ENCODE results near the gene PEX7.
"Not testable (repeated sequence)": the region's sequence is repeated elsewhere in the genome, so short reads cannot be mapped to it uniquely, and the experiment has no call there.

Gene PEX7

DNA sequence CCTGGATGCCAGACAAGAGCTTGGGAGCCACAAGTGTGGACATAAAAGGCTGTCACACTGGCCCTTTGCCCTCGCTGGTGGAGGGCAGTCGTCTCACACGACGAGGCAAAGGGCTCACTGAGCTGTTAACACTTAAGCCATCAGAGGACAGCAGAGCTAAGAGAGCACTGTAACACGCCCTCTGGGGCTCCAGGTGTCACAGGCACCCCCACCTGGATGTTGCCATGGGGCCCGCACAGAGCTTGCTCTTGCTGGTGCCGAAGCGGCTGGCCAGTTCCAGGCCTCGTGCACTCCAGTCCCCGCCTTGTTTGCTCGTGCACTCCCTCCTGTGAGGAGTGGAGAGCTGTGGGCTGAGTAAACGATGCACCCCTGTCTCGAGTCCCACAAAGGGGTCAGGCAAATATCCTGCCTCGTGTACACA, 137.1 kb downstream of the PEX7 start:
- H3K4me3 Mint-ChIP-seq, result no peak overlapping the region
- no peaks in the 10 kb centered on the region for H3K36me3 Mint-ChIP-seq (ENCODE audit: low read depth)
- no peaks in the 10 kb centered on the region for H3K9me3 Mint-ChIP-seq
- TF ChIP-seq, protein P1, sequence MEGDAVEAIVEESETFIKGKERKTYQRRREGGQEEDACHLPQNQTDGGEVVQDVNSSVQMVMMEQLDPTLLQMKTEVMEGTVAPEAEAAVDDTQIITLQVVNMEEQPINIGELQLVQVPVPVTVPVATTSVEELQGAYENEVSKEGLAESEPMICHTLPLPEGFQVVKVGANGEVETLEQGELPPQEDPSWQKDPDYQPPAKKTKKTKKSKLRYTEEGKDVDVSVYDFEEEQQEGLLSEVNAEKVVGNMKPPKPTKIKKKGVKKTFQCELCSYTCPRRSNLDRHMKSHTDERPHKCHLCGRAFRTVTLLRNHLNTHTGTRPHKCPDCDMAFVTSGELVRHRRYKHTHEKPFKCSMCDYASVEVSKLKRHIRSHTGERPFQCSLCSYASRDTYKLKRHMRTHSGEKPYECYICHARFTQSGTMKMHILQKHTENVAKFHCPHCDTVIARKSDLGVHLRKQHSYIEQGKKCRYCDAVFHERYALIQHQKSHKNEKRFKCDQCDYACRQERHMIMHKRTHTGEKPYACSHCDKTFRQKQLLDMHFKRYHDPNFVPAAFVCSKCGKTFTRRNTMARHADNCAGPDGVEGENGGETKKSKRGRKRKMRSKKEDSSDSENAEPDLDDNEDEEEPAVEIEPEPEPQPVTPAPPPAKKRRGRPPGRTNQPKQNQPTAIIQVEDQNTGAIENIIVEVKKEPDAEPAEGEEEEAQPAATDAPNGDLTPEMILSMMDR (IDR thresholded peaks at IDR 0.05; ENCODE audit: unreplicated experiment in 3 of 3), result no peak
- H3K27me3 Mint-ChIP-seq (ENCODE audit: low read depth), result peaks cover 9% of the 10 kb centered on the region
- no peak overlapping the region for H3K27ac Mint-ChIP-seq
- H3K4me1 Mint-ChIP-seq, result peaks cover 20% of the 10 kb centered on the region

DNA sequence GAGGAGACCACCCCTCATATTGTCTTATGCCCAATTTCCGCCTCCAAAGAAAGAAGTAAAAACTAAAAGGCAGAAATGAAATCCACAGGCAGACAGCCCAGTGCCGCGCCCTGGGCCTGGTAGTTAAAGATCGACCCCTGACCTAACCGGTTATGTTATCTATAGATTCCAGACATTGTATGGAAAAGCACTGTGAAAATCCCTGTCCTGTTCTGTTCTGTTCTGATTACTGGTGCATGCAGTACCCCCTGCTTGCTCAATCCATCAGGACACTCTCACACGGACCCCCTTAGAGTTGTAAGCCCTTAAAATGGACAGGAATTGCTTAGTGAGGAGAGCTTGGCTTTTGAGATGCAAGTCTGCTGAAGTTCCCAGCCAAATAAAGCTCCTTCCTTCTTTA, 137.5 kb downstream of the PEX7 start:
- not testable (repeated sequence) for H3K9me3 Mint-ChIP-seq; H3K27ac Mint-ChIP-seq; H3K27me3 Mint-ChIP-seq (ENCODE audit: low read depth); H3K4me3 Mint-ChIP-seq; H3K36me3 Mint-ChIP-seq (ENCODE audit: low read depth)
- peaks cover 20% of the 10 kb centered on the region for H3K4me1 Mint-ChIP-seq

DNA sequence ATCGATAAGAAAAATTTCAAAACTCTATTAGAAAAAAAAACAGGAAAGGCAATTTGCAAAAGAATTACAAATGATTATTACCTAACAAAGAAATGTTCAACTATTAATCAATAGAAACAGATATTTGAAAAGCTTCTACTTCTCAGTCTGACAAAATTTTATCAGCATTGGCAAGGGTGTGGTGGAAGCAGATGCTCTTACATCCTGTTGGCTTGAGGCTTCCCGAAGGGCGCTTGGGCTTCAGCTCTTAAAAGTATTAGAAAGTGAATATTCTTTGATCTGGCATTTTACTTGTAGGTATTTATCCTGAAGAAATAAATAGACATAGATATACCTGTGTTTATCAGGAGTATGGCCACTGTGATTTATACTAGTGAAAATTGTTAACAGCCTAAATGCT, 138.4 kb downstream of the PEX7 start:
- Mint-ChIP-seq H3K36me3 (ENCODE audit: low read depth) (no peaks in the 10 kb centered on the region), H3K27me3 (ENCODE audit: low read depth) (peaks cover 9% of the 10 kb centered on the region), H3K4me3 (no peak overlapping the region), H3K27ac (no peak overlapping the region), H3K4me1 (peaks cover 20% of the 10 kb centered on the region), H3K9me3 (no peaks in the 10 kb centered on the region)
- TF ChIP-seq, protein P1 (IDR thresholded peaks at IDR 0.05; ENCODE audit: unreplicated experiment in 3 of 3), result no peak

DNA sequence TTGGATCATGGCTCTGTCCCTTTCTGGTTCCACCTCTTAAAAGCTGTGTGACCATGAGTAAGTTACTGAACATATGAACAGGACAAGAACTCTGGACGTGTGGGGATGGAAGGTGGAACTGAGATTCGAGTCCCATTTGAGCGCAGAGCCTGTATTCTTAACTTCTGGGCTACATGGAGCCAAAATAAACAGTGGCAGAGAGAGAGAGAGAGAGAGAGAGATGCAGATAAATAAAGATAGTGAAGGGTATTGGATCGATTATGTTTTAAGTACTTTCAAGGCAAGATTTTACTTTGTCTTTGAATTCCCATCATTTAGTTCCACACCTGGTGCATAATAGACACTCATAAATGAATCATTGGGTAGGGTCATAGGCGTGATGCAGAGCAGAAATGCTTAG, 139.5 kb downstream of the PEX7 start:
- Mint-ChIP-seq H3K9me3 (no peaks in the 10 kb centered on the region), H3K27ac (no peak overlapping the region), H3K36me3 (ENCODE audit: low read depth) (no peaks in the 10 kb centered on the region), H3K4me3 (no peak overlapping the region), H3K27me3 (ENCODE audit: low read depth) (peaks cover 15% of the 10 kb centered on the region), H3K4me1 (peaks cover 17% of the 10 kb centered on the region)
- TF ChIP-seq, protein P1 (IDR thresholded peaks at IDR 0.05; ENCODE audit: unreplicated experiment in 3 of 3), result no peak

GRCh38 chr6:136962661-136963060, 140.3 kb downstream of the PEX7 start:
- peaks cover 10% of the 10 kb centered on the region for H3K27me3 Mint-ChIP-seq (ENCODE audit: low read depth)
- peaks cover 13% of the 10 kb centered on the region for H3K4me1 Mint-ChIP-seq
- H3K4me3 Mint-ChIP-seq, result no peak overlapping the region
- H3K36me3 Mint-ChIP-seq (ENCODE audit: low read depth), result no peaks in the 10 kb centered on the region
- H3K9me3 Mint-ChIP-seq, result no peaks in the 10 kb centered on the region
- no peak overlapping the region for H3K27ac Mint-ChIP-seq
- TF ChIP-seq, protein P1 (IDR thresholded peaks at IDR 0.05; ENCODE audit: unreplicated experiment in 3 of 3), result no peak

DNA sequence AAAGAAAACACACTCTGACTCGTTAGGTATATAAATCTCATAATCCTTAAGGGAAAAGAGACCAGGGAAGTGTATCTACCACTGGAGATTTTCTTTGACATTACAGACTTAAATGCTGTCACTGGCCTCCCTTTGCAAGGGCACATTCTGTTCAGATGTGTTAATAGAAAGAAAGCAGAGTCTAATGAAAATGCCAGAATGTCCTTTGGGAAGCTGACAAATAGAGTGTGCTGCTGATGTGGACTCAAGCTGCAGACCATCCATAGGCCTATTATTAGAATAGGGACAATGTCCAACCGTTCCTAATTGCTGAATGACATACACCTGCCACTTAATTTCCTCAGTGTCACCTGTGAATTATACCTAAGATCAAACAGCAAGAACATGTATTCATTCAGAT, 140.9 kb downstream of the PEX7 start:
- peaks cover 13% of the 10 kb centered on the region for H3K4me1 Mint-ChIP-seq
- no peaks in the 10 kb centered on the region for H3K9me3 Mint-ChIP-seq
- H3K4me3 Mint-ChIP-seq, result no peak overlapping the region
- H3K27ac Mint-ChIP-seq, result no peak overlapping the region
- TF ChIP-seq, protein P1 (IDR thresholded peaks at IDR 0.05; ENCODE audit: unreplicated experiment in 3 of 3), result no peak
- H3K27me3 Mint-ChIP-seq (ENCODE audit: low read depth), result peaks cover 10% of the 10 kb centered on the region
- no peaks in the 10 kb centered on the region for H3K36me3 Mint-ChIP-seq (ENCODE audit: low read depth)

All from nephron (organoid).